ENCODE results near the gene FHL2.

The FHL2 gene

GRCh38 chr2:105376789-105377240 lies 22.0 kb downstream of the FHL2 start:
- H3K4me3 ChIP-seq (ENCODE audit: control insufficient read depth, low read depth, low read length): no peak overlapping the region
- DNase-seq (ENCODE audit: low read depth): peak; percentile 93
- TF ChIP-seq CTCF (conservative IDR thresholded peaks at IDR 0.05; ENCODE audit: control insufficient read depth, insufficient read depth, low read depth, low read length): no peak

GRCh38 chr2:105376010-105376409 lies 22.8 kb downstream of the FHL2 start:
- no peak for DNase-seq (ENCODE audit: low read depth)
- no peak for TF ChIP-seq CTCF (conservative IDR thresholded peaks at IDR 0.05; ENCODE audit: control insufficient read depth, insufficient read depth, low read depth, low read length)
- H3K4me3 ChIP-seq (ENCODE audit: control insufficient read depth, low read depth, low read length): no peak overlapping the region

GRCh38 chr2:105375001-105375561 lies 23.8 kb downstream of the FHL2 start:
- H3K4me3 ChIP-seq (ENCODE audit: control insufficient read depth, low read depth, low read length): no peak overlapping the region
- TF ChIP-seq CTCF (conservative IDR thresholded peaks at IDR 0.05; ENCODE audit: control insufficient read depth, insufficient read depth, low read depth, low read length): no peak
- peak; percentile 93 for DNase-seq (ENCODE audit: low read depth)

- DNase-seq (ENCODE audit: low read depth): no peak
- no peak for TF ChIP-seq CTCF (conservative IDR thresholded peaks at IDR 0.05; ENCODE audit: control insufficient read depth, insufficient read depth, low read depth, low read length)
- no peak overlapping the region for H3K4me3 ChIP-seq (ENCODE audit: control insufficient read depth, low read depth, low read length)
These were observed 24.9 kb downstream of the FHL2 start for GRCh38 chr2:105373895-105374401.

- H3K4me3 ChIP-seq (ENCODE audit: control insufficient read depth, low read depth, low read length): no peak overlapping the region
- TF ChIP-seq CTCF (conservative IDR thresholded peaks at IDR 0.05; ENCODE audit: control insufficient read depth, insufficient read depth, low read depth, low read length): no peak
These were observed 25.5 kb downstream of the FHL2 start for GRCh38 chr2:105373344-105373781.

GRCh38 chr2:105371810-105372209 lies 27.0 kb downstream of the FHL2 start:
- TF ChIP-seq CTCF (conservative IDR thresholded peaks at IDR 0.05; ENCODE audit: control insufficient read depth, insufficient read depth, low read depth, low read length): no peak
- DNase-seq (ENCODE audit: low read depth): no peak
- H3K4me3 ChIP-seq (ENCODE audit: control insufficient read depth, low read depth, low read length): no peak overlapping the region

More at GRCh38 chr2:105373344-105373781, 25.5 kb downstream of the FHL2 start:
- DNase-seq (ENCODE audit: low read depth): no peak
